Transverse colon (tissue), 4 donors: ENCODE results near the gene SMARCAL1. TPM values are rescaled to one million over a fixed set of nuclear protein-coding genes. Genes with fewer than 3 reads are reported as not detected.

ENCODE experiments used
- DNase-seq: peaks from one replicate; pipeline ENCODE4 v3.0.0-alpha.2; 2019
- H3K27ac ChIP-seq, 4 donors: fragments of 200-600 bp; sonication (generic); 2 replicates each; pipeline ENCODE4 v1.5.1; 2016 to 2018; ENCODE audit warnings: inconsistent platforms in 4 of 4
- H3K27me3 ChIP-seq: fragments of 200-600 bp; sonication (generic); 2 replicates; pipeline ENCODE4 v1.5.1; 2017; ENCODE audit warnings: inconsistent platforms
- H3K36me3 ChIP-seq, 4 donors: fragments of 200-600 bp; sonication (generic); 2 replicates each; pipeline ENCODE4 v1.5.1; 2017 to 2019; ENCODE audit warnings: inconsistent platforms in 4 of 4
- H3K4me1 ChIP-seq, 4 donors: fragments of 200-600 bp; sonication (generic); 2 replicates each; pipeline ENCODE4 v1.5.1; 2017 to 2020; ENCODE audit warnings: inconsistent platforms in 4 of 4
- H3K4me3 ChIP-seq, 4 donors: fragments of 200-600 bp; sonication (generic); 1 replicate in 1 of 4; 2 replicates in 3 of 4; pipeline versions ENCODE4 v1.5.1 to v1.6.1; 2017 to 2019; ENCODE audit warnings: inconsistent platforms in 4 of 4
- H3K9me3 ChIP-seq, 2 donors: fragments of 200-600 bp; sonication (generic); 2 replicates each; pipeline ENCODE4 v1.5.1; 2017 to 2019; ENCODE audit warnings: inconsistent platforms in 2 of 2
- EP300 ChIP-seq: sonication (generic); formaldehyde crosslinking; IDR thresholded peaks from one replicate; pipeline ENCODE4 v1.6.1; 2017; ENCODE audit warnings: antibody characterized with exemption, low read depth
- POLR2A ChIP-seq: fragments of 450-650 bp; IDR thresholded peaks from one replicate; pipeline ENCODE4 v1.6.1; 2016; ENCODE audit warnings: antibody characterized with exemption, mild to moderate bottlenecking, moderate library complexity
- POLR2AphosphoS5 ChIP-seq, 3 donors: sonication (generic); formaldehyde crosslinking; IDR thresholded peaks; one replicate each; pipeline ENCODE4 v1.6.1; 2016; ENCODE audit warnings: antibody characterized with exemption in 3 of 3
- WGBS, 2 donors: methylation state at CpG; one replicate each; pipeline ENCODE4 v1.1.5; 2018; ENCODE audit warnings: low coverage in 1 of 2; 5-methylcytosine and 5-hydroxymethylcytosine counted together
- in situ Hi-C, 4 donors: fragments of 200-750 bp; cut with MboI; loops; one replicate each; pipeline versions ENCODE4 v1.15.0 to v1.15.1; 2017; ENCODE audit warnings: low sequenced_read_pairs in 3 of 4, low pct_ligation_motif_present in 1 of 4, low pct_unique_long_range_greater_than_20kb in 1 of 4
- intact Hi-C: fragments of 100-400 bp; cut with DNase I; formaldehyde crosslinking; loops from one replicate; pipeline ENCODE4 v1.15.1; 2023; ENCODE audit warnings: low total_unique reads
- total RNA-seq, 4 donors: library from RNA; depleted of rRNA; stranded (reverse); fragments of >200 nt; gene quantifications; one replicate each; pipeline ENCODE4 v1.1.0, GENCODE V29; 2016
- TF ChIP-seq, protein P1 (sequence below), 5 experiments: fragments of 200-600 bp in 3 of 5; fragments of 450-650 bp in 2 of 5; sonication (generic) in 3 of 5; IDR thresholded peaks; 1 replicate in 2 of 5; 2 replicates in 3 of 5; pipeline ENCODE4 v1.5.1; 2016 to 2017; ENCODE audit warnings: antibody characterized with exemption in 5 of 5, inconsistent platforms in 3 of 5, mild to moderate bottlenecking in 2 of 5, moderate library complexity in 1 of 5

Gene SMARCAL1
- total RNA-seq, 4 donors from 2014 or later, result 16.9 to 32.2 (median 23.6) TPM

DNA sequence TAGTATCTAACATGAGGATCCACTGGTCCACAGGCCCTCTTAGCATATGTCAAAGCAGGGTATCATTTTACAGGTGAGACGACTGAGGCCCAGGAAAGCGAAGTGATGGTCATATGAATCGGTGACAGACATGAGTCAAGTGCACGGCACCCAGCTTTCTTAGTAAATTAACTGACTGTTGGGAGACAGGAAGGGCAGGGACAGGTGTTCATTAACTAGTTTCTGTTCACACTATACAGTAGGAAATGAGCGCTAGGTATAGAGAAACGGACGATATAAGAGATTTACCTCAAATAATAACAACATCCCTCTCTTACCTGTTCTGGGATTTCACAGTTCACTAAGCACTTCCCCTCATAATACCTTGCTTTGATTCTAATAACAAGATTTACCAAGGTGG lies 1.7 kb upstream of the SMARCAL1 start:
- TF ChIP-seq, protein P1, sequence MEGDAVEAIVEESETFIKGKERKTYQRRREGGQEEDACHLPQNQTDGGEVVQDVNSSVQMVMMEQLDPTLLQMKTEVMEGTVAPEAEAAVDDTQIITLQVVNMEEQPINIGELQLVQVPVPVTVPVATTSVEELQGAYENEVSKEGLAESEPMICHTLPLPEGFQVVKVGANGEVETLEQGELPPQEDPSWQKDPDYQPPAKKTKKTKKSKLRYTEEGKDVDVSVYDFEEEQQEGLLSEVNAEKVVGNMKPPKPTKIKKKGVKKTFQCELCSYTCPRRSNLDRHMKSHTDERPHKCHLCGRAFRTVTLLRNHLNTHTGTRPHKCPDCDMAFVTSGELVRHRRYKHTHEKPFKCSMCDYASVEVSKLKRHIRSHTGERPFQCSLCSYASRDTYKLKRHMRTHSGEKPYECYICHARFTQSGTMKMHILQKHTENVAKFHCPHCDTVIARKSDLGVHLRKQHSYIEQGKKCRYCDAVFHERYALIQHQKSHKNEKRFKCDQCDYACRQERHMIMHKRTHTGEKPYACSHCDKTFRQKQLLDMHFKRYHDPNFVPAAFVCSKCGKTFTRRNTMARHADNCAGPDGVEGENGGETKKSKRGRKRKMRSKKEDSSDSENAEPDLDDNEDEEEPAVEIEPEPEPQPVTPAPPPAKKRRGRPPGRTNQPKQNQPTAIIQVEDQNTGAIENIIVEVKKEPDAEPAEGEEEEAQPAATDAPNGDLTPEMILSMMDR (IDR thresholded peaks at IDR 0.05), result no peak
- TF ChIP-seq POLR2AphosphoS5 (IDR thresholded peaks at IDR 0.05) (no peak), POLR2A (no peak), EP300 (no peak)

DNA sequence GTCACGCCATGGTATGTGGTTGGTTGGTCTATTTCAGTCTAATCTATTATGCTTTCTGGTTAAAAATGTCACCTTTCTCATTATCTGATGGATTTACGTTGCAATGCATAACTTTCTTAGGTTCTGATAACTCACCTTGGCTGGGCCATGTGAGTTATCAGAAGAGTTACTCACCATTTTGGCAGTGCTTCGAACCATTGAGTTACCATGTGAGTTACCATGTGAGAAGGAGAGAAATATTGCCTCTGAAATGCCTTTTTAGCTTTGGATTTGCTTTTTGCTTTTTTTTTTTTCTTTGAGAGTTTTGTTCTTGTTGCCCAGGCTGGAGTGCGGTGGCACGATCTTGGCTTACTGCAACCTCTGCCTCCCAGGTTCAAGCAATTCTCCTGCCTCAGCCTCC lies 1.6 kb downstream of the SMARCAL1 start:
- peaks cover 0 to 8% (median 6%) of the 10 kb centered on the region in 4 donors for H3K4me1 ChIP-seq
- TF ChIP-seq POLR2AphosphoS5 (IDR thresholded peaks at IDR 0.05), result no peak
- no peak for TF ChIP-seq POLR2A
- TF ChIP-seq, protein P1 (IDR thresholded peaks at IDR 0.05), result no peak
- no peak for TF ChIP-seq EP300
- no peaks in the 10 kb centered on the region for H3K9me3 ChIP-seq
- H3K4me3 ChIP-seq, result no peak overlapping the region
- in situ Hi-C loops (loop anchor here in 2 of 4 donors (25.0 kb wide), 1 partner anchor 302 kb away; the partner anchor contains the start of gene XRCC5 (in 2 of the 2)), intact Hi-C loops (no loop called here)
- DNase-seq, result no peak
- 96 to 97% methylated on average over 5 of the region's 5 CpGs for WGBS, 2 donors
- peaks cover 0 to 2% (median 0%) of the 10 kb centered on the region in 4 donors for H3K36me3 ChIP-seq
- no peak overlapping the region for H3K27ac ChIP-seq
- no peaks in the 10 kb centered on the region for H3K27me3 ChIP-seq

More for the DNA sequence above, 1.7 kb upstream of the SMARCAL1 start:
- no peak for DNase-seq
- Histone ChIP-seq H3K4me3 (no peak overlapping the region), H3K9me3 (no peaks in the 10 kb centered on the region), H3K36me3 (no peaks in the 10 kb centered on the region), H3K27me3 (peaks cover 13% of the 10 kb centered on the region), H3K27ac (no peak overlapping the region), H3K4me1 (peaks cover 0 to 8% (median 6%) of the 10 kb centered on the region in 4 donors)
- in situ Hi-C loops, result loop anchor here in 2 of 4 donors (25.0 kb wide), 1 partner anchor 298 kb away; the partner anchor contains the start of gene XRCC5 (in 2 of the 2)
- intact Hi-C loops, result no loop called here
- WGBS, 2 donors, result 63 to 80% methylated on average over 6 to 7 of the region's 7 CpGs

DNA sequence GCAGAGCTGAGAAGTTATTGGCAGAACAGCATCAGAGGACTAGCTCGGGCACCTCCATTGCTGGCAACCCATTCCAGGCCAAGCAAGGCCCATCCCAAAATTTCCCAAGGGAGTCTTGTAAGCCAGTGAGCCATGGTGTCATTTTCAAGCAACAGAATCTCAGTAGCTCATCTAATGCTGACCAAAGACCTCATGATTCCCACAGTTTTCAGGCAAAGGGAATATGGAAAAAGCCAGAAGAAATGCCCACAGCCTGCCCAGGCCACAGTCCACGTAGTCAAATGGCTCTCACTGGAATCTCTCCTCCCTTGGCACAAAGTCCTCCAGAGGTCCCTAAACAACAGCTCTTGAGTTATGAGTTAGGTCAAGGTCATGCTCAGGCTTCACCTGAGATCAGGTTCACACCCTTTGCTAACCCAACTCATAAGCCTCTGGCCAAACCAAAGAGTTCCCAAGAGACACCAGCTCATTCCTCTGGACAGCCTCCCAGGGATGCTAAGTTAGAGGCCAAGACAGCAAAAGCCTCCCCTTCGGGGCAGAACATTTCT lies 2.6 kb downstream of the SMARCAL1 start:
- intact Hi-C loops, result no loop called here
- WGBS, 2 donors, result 87% methylated on average over 3 of the region's 3 CpGs; no CpG with 5 or more reads in 1 of the 2 donors
- DNase-seq, result no peak
- Histone ChIP-seq H3K4me1 (peaks cover 0 to 8% (median 6%) of the 10 kb centered on the region in 4 donors), H3K27me3 (no peaks in the 10 kb centered on the region), H3K9me3 (no peaks in the 10 kb centered on the region), H3K27ac (no peak overlapping the region), H3K36me3 (peaks cover 0 to 4% (median 0%) of the 10 kb centered on the region in 4 donors), H3K4me3 (no peak overlapping the region)
- in situ Hi-C loops, result loop anchor here in 2 of 4 donors (25.0 kb wide), 1 partner anchor 303 kb away; the partner anchor contains the start of gene XRCC5 (in 2 of the 2)
- TF ChIP-seq, protein P1 (IDR thresholded peaks at IDR 0.05), result no peak
- no peak for TF ChIP-seq POLR2AphosphoS5 (IDR thresholded peaks at IDR 0.05)
- no peak for TF ChIP-seq EP300
- no peak for TF ChIP-seq POLR2A

DNA sequence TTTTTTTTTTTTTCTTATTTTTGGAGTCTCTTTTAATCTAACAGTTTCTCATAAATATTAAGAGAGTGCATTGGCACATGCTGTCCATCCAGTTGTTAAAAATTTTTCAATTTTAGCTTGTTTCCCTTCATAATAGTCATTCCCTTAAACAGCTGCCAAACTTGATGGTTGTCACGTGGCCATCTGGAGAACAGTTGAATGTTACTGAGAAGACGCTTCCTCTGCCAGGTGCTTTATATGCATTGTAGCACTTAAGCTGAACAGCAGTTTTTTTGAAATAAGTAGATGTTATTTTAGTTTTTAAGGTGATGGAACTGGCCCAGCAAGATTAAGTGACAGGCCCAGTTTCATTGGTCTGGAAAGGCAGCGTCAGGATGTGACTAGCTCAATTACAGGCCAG lies 3.3 kb downstream of the SMARCAL1 start:
- WGBS, 2 donors, result 85 to 87% methylated on average over 2 to 3 of the region's 3 CpGs
- Histone ChIP-seq H3K36me3 (peaks cover 0 to 10% (median under 1%) of the 10 kb centered on the region in 4 donors), H3K27ac (no peak overlapping the region), H3K9me3 (no peaks in the 10 kb centered on the region), H3K4me1 (peaks cover 0 to 8% (median 6%) of the 10 kb centered on the region in 4 donors), H3K4me3 (no peak overlapping the region), H3K27me3 (no peaks in the 10 kb centered on the region)
- intact Hi-C loops (no loop called here), in situ Hi-C loops (loop anchor here in 2 of 4 donors (25.0 kb wide), 1 partner anchor 303 kb away; the partner anchor contains the start of gene XRCC5 (in 2 of the 2))
- no peak for TF ChIP-seq EP300
- no peak for TF ChIP-seq POLR2AphosphoS5 (IDR thresholded peaks at IDR 0.05)
- TF ChIP-seq, protein P1 (IDR thresholded peaks at IDR 0.05), result no peak
- TF ChIP-seq POLR2A, result no peak
- no peak for DNase-seq
